Stimulated activated CD8-positive, alpha-beta memory T cell treated with anti-CD3 and anti-CD28 coated beads, Interleukin-7, amount 100 ng/mL, for 1 hour (primary cell): ENCODE measurements around the gene MRPL39.
A peak's percentile ranks its signal among the peaks of the same experiment; 100 is the strongest.

ENCODE experiments used
- DNase-seq, 2 donors: peaks; one replicate each; pipeline ENCODE4 v3.0.0-alpha.2; 2020; ENCODE audit warnings: low read depth in 2 of 2

Gene MRPL39

DNA sequence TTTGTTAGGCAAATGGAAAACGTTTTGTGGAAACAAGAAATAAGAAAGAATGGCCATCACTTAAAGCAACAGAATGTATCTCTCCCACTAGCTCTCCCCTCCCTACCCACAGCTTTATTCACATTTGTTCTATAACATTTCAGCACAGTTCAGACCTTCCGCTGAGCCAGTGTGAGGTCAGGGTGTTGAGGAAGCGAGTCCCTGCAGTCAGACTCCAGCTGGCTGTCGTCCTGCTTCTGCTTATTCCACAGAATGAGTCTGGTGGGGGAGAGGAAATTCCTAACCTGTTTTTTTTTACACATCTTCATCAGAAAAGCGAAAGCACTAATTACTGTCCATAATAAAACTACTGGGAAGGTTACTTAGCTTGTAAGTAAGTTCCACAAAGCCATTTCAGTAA lies 39.0 kb downstream of the MRPL39 start:
- no peak for DNase-seq

DNA sequence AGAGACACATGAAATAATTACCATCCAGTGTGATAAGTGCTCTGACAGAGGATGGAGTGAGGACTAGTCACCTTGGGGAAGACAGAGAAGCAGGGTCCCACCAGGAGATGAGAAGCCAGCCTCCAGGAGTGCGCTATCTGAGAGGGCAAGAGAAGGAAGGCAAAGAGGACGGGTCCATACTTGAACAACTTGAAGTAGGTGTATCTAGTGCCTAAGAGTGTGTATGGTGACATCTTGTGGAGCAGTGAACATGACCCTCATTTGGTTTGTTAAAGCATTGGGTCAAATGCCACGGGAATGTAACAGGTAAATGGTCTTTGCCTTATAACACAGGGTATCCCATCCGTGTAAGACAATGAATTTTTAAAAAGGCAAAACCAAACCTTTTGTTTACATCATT lies 39.8 kb downstream of the MRPL39 start:
- DNase-seq: no peak

DNA sequence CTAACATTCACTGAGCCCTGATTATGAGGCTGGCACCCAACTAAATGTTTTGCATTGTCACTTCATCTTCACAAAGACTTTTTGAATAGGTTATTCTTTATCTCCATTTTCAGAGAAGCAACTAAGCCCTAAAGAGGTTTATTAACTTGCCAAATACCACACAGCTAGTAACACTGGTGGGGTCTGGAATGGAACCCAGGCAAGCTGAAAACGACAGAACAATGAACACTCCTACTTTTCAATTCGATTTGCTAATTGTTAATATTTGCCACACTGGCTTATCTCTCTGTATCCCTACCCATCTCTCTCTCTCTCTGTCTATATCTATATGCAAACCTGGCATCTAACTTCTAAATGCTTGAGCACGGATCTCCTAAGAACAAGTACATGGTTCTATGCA lies 40.6 kb downstream of the MRPL39 start:
- DNase-seq: no peak

DNA sequence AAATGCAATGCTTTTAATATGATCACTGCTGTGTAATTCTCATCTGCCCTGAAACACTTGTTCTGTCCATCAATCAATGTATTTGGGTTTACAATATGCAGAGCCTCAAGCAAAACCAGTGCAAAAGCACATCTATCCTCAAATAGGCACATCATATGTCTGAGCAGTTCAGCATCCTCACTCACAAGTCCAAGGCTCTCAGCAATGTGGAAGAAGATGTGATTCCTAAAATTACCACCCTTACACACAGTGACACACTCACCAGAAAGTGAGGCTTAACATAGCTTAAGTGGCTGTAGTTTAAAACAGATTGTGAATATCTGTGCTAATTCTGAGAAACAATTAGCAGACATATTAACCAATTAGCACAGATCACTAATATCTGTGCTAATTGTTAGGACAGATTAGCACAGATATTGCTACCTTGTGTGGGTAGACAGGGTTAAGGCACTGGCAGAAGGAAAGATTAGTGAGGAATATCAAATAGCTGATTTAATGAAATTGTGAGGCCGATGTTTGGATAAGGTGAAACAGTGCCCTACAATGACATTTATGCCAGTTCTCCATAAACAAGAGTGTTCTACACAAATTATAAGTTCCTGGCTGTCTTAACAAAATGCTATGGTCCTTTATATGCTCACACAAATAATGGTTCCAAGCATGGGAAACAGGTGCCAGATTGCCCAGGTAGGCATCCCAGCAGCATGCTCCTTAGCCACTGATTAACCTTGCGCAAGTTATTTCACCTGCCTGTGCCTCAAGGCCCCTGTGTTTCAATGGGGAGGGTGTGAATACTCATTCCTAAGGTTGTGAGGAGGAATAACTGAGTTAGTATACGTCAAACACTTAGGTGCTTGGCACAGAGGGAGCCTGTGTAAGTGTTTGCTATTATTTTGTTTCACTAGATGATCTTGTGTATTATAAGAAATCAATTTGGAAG lies 41.7 kb downstream of the MRPL39 start:
- no peak for DNase-seq

DNA sequence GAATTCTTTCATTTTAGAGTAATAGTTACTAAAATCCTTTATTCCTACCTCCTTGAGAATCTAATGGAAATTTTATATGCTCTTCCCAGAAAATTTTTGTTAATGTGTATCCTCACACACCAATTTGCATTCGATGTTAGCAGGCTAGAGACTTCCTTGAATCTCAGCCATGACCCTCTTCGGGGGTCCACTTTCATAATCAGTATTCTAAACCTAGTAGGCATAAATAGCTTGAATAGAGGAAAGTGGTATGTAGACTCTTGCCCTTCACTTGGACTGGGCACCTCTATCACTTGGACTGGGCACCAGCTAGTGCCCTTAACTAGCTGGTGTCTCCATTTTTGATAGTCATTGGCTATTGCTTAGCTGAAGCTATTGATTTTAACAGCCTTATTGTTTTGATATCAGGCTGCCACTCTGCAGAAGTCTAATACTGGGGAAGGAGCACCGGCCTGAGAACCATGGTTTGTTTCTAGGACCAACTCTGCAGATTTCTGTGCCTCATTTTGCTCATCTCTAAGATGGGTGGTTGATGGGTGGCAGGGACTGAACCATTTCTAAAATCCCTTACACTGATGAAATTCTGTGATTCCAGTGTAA lies 42.8 kb downstream of the MRPL39 start:
- DNase-seq: no peak

DNA sequence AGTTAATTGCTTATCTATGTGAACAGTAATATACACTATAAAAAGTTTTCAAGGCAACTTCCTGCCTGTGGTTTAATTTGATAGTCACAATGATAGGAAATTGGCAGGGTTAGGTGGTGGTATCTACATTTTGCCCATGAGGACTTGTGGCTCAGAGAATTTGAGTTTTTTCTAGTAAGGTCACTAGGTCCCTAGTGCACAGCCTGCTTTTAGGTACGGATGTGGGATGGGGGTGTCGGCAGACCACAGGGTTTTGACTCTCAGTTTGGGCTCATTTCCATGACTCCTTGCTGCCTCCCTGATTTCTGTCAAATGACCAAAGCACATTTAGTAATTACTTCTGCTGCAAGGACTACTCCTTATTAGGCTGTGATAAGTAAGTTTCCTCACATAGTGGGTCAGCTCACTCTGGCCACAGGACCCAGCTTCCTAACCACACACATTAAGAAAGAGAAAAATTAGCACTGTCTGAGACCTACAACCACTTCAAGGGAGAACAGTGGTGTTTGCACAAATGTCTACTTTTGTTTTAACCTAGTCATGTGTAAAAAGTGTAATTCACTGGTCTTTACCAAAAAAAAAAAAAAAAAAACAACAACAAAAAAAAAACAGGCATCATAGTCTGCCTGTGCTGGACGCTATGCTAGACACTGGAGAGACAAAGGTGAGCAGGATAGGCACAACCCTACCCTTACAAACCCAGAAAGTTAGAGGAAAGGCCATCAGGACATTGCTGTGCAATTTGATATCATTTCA lies 43.7 kb downstream of the MRPL39 start:
- DNase-seq: no peak

DNA sequence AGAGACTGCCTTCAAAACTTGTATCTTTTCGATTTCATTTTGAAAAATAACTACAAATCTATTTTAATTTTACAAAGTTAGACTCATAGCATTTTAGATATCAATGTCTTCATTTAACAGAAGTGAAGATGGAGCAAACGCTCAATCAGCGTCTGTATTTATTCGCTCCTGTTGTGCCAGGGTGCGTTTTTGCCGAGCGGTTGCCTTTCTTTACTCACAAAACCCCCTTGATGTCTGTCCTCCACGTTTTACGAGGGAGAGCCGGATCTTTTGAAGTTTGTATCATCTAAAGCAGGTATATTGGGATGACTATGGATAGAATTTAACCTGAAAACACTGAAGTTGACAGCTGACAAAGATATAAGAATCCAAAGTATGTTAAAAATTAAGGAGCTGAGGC lies 44.6 kb downstream of the MRPL39 start:
- DNase-seq: no peak

DNA sequence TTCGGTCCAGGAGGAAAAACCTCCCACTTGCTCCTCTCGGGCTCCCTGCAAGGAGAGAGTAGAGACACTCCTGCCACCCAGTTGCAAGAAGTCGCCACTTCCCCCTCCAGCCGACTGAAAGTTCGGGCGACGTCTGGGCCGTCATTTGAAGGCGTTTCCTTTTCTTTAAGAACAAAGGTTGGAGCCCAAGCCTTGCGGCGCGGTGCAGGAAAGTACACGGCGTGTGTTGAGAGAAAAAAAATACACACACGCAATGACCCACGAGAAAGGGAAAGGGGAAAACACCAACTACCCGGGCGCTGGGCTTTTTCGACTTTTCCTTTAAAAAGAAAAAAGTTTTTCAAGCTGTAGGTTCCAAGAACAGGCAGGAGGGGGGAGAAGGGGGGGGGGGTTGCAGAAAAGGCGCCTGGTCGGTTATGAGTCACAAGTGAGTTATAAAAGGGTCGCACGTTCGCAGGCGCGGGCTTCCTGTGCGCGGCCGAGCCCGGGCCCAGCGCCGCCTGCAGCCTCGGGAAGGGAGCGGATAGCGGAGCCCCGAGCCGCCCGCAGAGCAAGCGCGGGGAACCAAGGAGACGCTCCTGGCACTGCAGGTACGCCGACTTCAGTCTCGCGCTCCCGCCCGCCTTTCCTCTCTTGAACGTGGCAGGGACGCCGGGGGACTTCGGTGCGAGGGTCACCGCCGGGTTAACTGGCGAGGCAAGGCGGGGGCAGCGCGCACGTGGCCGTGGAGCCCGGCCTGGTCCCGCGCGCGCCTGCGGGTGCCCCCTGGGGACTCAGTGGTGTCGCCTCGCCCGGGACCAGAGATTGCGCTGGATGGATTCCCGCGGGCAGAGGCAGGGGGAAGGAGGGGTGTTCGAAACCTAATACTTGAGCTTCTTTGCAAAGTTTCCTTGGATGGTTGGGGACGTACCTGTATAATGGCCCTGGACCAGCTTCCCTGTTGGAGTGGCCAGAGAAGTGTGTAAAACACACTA lies 45.3 kb downstream of the MRPL39 start:
- DNase-seq: peak; percentile 54 to 59

DNA sequence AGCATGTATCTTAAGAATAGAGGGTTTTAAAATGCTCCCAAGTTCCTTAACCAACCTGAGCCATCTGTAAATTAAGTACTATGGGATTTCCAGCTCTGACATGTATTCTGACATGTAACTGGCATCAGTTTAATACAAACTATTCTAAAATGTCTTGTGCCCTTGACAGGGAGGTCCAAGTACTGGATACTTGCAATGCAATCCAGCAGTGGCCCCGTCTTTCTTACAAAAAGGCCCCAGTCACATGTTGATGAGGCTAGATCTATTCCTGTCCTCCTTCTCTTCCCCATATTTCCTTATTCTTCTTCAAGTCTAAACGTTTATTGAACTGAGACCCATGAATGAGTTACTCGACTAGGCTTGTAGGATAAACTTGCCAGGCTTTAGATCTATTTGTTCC lies 46.4 kb downstream of the MRPL39 start:
- no peak for DNase-seq

DNA sequence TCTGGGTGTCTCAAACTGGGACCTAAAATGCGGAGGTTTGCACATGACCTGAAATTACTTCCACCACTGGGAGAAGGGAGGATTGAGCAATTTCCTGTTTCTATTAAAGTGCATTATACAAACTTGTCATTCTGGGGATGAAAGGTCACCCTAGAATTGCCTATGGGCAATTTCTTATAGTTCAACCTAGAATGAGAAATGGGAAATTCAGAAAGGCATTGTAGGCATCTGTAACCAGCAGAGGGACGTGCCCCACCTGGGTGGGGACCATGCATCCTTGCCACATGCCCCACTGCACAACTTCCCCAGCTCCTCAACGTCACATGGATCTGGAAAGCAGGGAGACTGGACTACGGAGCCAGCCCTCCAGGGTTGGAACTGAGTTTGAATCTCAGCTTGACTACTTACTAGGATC lies 47.0 kb downstream of the MRPL39 start:
- DNase-seq: no peak

DNA sequence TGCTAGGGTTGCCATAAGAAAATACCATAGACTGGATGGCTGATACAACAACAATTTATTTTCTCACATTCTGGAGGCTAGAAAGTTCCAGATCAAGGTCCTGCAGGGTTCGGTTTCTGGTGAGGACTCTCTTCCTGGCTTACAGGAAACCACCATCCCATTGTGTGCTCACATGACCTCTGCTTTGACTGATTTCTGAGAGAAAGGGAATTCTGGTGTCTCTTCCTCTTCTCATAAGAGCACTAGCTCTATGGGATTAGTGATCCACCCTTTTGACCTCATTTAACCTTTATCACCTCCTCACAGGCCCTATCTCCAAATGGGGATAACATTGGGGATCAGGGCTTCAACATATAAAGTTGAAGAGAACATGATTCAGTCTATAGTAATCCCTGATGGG lies 47.5 kb downstream of the MRPL39 start:
- no peak for DNase-seq

DNA sequence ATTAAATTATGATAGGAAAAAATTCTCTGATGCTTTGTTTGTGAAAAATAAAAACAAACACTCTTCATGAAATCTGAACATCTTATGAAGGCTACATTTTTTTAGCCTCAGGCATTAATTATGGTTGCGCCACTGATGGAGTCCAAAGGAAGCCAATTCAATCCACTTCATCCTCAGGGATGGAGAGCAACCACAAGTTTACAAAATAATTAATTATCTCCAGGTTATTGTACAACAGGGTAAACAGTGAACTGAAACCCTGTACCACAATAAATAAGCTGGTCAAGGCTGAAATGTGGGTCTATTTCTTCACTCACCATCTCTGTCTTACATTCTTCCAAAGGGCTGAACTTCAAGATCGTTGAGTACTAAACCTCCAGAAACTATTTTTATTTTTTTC lies 49.2 kb downstream of the MRPL39 start:
- no peak for DNase-seq

DNA sequence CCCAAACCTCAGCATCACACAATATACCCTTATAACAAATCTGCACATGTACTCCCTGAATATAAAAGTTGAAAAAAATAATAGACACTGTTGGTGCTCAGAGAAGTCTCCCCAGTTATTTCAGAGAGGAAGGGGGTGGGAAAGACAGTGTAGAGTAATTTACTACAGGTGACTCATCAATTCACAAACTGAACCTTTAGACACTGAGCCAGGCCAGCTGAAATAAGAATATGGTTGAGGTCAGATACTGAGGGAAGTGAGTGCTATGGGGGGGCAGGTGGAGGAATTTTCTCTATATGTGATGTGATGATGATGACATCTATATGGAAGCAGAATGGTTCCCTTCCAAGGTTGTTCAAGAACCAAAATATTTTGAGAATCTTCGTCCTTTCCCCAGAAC lies 50.1 kb downstream of the MRPL39 start:
- no peak for DNase-seq

DNA sequence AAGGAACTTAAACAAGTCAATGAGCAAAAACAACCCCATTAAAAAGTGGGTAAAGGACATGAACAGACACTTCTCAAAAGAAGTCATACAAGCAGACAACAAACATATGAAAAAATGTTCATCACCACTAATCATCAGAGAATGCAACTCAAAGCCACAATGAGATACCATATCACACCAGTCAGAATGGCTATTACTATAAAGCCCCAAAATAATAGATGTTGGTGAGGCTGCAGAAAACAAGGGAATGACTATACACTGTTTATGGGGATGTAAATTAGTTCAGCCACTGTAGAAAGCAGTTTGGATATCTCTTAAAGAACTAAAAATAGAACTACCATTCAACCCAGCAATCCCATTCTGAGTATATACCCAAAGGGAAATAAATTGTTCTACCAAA lies 51.2 kb downstream of the MRPL39 start:
- no peak for DNase-seq

DNA sequence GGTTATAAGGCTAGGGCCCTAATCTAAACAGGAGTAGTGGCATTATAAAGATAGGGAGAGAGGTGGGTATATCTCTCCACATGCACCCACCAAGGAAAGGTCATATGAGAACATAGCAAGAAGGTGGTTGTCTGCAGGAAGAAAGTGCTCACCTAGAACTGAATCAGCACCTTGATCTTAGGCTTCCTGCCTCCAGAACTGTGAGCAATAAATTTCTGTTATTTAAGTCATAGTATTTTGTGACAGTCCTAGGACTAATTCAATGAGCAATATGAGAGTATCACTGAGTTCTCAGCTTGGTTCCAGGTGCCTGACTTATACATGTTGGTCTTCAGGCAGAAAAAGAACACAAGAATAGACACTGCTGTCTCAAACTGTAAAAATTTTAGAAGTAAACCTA lies 51.8 kb downstream of the MRPL39 start:
- no peak for DNase-seq

DNA sequence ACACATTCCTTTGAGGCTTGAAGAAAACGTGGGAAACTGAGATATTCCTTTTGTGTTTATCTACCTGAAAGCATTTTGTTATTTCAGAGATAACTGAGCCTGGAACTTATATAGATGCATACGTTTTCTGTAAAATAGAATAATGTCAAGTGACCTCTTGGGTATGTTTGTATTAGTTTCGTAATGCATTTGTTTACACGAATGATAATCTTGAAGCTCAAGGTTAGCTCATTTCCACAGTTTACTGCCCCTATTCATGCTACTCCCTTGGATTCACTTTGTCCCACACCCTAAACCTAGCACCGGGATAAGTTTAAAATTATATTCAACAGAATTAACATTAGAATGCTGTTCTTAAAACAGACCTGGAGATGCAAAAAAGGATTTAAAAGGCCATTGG lies 54.4 kb downstream of the MRPL39 start:
- no peak for DNase-seq

DNA sequence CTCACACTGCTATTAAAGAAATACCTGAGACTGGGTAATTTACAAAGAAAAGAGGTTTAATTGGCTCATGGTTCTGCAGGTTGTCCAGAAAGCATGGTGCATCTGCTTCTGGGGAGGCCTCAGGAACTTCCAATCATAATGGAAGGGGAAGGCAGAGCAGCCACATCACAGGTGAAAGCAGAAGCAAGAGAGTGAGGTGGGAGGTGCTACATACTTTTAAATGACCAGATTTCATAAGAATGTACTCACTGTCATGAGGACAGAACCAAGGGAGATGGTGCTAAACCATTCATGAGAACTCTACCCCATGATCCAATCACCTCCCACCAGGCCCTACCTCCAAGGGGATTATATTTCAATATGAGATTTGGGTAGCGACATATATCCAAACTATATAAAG lies 55.7 kb downstream of the MRPL39 start:
- no peak for DNase-seq

DNA sequence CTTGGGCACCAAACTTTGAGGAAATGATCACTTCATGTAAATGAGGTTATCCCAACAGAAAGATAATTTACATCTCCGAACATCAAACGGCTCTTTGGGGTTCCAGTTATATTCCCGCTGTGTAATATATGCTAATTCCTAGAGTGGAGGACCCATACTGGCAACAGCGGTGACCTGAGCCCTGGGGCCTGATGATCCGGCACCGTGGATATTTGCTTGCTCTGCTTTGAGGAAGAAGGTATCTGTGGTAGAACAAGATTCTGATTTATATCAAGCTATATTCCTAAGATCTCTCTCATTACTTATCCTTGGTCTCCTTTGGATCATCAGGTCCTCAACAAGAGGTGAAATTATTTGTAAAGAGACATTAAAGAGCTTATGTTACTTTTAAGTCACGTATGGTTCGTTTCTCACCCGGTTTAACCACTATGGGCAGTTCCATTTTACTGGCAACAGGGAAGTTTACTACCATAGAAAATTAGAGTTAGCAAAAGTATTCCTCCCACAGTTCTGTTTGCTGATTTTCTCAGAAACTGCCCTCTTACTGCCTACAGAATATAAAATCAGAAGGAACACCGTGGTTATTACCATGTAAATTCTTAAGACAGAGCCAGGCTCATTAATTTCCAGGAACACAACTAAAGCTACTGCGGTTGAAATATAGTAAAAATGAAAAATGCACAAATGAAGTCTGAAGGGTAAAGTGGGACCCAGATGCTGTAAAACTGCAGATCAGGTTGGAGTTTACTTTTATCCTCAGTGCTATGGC lies 56.7 kb downstream of the MRPL39 start:
- no peak for DNase-seq

DNA sequence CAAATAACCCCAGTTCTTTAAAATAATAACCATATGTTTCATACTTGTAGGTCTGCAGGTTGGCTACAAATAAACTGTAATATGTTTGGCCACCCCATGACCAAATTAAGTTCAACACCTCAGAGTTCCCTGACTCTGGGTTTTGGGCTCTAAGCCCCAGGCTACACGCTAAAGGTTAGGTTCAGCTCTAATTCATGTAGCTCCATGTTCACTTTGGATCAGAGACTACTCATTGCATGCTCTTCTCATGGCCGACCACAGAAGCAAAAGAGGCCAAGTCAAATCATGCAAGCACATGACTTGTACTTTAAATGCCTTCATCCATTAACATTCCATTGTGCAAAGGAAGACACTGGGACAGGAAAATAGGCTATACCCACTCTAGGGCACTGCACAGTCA lies 66.2 kb downstream of the MRPL39 start:
- DNase-seq: no peak

DNA sequence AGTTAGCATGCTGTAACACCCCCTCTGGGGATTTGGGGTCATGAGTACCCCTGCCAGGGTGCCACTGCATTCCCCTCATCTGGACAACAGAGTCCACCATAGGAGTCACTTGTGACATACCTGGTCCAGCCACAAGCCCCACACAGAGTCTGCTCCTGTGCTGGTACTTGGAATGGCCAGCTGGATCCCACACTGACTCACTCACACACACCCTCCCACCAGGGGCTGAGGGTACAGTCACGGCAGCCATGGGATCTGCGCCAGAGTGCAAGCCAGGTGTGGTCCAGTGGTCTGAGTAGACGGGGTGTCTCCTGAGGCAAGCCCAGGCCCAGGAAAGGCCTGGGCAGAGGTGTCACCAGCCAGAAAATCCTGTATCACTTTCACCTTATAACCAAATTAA lies 67.7 kb downstream of the MRPL39 start:
- DNase-seq: no peak

DNA sequence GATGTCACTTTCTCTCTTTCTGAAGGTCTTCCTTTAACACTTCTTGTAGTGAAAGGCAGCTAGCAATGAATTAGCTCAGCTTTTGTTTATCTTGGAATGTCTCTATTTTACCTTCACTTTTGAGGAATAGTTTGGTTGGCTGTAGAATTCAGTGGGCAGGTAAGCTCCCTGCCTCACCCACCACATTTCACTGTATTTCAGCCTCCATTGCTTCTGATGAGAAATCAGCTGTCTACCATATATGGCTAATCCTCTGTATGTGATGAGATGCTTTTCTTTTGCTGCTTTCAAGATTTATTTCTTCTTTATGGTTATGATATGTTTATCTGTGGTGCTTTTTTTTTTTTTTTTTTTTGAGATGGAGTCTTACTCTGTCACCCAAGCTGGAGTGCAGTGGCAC lies 70.1 kb downstream of the MRPL39 start:
- DNase-seq: no peak
